ENCODE data around the gene OR2AG1.
"Not testable (repeated sequence)": the region's sequence is repeated elsewhere in the genome, so short reads cannot be mapped to it uniquely, and the experiment has no call there.

Gene OR2AG1

DNA sequence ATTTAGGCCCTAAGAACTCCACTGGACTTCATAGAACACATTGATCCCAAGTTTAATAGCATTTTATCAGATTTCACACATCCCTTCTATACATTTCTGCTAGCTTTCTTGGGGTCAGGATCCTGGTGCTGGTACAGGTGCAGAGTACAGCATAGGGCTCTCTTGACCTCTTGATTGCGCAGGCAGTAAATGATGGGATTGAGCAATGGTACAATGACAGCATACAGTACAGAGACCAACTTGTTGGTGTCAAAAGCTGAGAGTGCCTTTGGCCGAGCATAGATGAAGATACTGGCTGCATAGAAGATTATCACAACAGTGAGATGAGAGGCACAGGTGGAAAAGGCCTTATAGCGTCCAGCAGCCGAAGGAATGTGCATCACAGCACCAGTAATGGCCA, 11.8 kb downstream of the OR2AG1 start:
- no peak for DNase-seq

DNA sequence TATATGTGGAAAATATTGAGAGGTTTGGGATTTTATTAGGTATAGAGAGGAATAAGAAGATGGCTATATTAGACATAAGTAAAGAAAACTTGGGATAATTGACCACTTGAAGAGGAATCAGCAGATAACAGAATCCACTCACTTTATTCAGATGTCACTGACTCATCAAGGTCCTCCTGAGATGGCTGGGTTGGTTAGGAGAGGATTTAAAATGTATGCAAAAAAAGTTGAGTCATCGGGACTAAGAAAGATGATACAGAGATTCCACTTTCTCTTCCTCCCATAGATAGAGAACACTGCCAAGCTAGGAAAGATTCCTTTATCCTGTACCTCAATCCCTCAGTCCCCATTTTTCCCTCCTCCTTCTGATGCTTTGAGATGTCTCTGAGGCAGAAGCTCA, 16.6 kb downstream of the OR2AG1 start, which contains the start of gene OR6A2:
OR6A2 (minus strand) TSS at position 288 of the 400 bp plus-strand sequence. CDS start 3,981 bp downstream, outside the sequence.
- no peak for DNase-seq

DNA sequence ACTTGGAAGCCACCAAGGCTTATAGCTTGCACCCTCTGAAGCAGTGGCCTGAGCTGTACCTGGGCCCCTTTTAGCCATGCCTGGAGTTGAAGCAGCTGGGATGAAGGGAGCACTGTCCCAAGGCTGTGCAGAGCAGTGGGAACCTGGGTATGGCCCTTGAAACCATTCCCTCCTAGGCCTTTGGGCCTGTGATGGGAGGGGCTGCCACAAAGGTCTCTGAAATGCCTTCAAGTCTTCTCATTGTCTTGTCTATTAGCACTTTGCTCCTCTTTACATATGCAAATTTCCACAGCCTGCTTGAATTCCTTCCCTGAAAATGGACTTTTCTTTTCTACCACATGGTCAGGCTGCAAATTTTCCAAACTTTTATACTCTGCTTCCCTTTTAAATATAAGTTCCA, 18.3 kb downstream of the OR2AG1 start:
- not testable (repeated sequence) for DNase-seq

DNA sequence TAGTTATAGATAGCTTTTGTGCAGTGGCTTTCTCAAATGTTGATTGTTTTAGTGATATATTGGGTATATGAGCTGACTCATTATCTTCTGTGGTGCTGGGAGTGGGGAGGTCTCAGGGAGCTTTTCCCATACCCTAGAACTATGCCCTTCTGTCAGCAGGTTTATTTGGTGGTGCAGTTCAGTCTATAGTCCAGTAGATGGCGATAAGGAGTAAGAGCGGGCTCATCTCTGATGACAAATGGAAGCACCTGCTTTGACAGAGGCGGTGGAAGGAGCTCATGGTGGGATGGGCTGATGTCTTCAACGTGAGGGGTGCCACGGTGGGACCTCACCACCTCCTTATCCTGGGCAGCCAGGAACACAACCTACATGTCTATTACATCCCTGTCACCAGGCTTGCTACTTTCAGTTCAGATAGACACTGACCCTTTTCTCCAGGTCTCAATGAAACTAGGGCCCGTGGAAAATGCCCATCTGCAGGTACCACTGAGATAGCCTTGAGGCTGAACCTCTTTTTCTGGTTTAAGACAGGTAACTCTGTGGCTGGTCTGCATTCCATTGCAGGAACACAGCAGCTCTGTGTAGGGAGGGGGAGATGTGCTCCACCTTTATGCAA, 29.7 kb downstream of the OR2AG1 start:
- peak; percentile 31 to 32 for DNase-seq

DNA sequence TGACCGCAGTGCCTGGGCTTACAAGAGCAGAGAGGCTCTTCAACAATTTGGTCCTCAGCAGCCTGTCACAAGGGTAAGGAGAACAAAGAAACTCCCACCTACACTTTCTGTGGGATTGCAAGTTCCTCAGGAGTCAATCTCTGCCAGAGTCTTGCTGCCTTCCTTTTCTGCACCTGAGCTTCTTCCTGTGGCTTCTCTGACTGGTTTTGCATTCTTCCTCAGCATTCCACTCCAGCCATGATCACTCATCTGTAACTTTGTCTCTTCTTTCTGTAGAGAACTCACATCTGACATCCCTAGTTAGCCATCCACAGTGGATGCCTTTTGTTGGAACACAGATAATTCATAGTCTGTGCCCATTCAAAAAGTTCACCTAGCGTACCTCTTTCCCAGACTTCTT, 30.8 kb downstream of the OR2AG1 start:
- no peak for DNase-seq

DNA sequence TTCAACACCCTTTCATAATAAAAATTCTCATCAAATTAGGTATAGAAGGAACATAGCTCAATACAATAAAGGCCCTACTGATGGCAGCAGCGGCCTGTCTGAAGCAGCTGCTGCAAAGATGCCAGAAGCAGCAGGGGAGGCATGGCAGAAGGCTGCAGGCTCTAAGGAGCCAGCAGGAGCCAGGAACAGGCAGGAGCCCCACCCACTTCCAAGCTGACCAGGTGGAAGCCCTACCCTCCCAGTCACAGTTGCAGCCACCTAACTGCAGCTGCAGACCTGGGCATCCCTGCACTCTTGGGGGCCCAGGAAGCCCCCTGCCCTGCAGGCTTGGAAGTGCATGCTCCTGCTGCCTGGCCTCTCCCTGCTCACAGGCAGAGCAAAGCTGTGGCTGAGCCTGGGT, 34.9 kb downstream of the OR2AG1 start:
- no peak for DNase-seq

DNA sequence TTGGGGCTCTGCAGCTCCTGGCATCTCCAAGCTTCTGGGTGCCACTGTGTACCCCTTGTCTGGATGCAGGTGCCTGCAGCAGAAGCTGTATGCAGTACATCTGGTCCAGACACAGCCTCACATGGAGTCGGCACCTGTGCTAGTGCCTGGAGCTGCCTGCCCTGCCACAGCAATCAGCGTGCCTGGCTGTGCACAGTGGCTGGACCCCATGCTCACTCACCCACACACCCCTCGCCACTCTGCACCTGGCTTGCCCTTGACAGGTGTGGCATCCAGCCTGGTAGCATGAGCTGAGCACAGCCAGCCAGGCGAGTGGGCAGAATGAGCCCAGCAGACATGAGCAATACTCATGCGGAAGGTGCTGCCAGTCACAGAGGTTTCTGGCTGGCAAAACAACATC, 36.1 kb downstream of the OR2AG1 start:
- DNase-seq, result no peak

DNA sequence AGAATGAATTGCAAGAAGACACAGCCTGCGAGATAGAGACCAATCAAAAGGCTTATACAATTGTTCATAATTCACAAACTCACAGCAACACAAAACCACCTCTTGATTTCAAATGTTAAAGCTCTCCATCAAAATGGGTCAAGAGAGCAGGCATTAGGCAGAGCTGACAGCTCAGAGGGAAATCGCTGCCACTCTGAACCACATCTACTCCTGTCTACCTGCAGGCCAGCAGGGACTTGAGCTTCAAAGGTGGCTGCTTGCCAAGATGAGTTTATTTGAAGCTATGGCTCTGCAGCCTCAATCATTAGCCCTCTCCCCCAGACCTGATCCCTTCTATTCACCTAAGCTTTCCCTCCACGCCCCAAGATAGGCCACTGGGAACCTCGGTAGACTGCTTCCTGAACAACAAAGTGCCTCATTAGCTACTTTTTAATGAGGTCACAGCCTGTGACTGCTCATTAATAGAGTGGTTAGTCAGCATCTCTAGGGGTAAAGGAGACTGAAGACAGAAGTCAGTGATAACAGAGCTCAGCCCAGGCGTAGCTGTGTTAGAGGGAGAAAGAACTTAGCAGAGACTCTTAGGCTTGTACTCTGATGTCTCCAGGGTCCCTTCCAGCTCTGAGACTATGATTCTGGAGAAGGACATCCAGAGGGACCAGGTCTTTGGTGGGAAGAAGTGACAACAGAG, 41.5 kb downstream of the OR2AG1 start:
- no peak for DNase-seq

DNA sequence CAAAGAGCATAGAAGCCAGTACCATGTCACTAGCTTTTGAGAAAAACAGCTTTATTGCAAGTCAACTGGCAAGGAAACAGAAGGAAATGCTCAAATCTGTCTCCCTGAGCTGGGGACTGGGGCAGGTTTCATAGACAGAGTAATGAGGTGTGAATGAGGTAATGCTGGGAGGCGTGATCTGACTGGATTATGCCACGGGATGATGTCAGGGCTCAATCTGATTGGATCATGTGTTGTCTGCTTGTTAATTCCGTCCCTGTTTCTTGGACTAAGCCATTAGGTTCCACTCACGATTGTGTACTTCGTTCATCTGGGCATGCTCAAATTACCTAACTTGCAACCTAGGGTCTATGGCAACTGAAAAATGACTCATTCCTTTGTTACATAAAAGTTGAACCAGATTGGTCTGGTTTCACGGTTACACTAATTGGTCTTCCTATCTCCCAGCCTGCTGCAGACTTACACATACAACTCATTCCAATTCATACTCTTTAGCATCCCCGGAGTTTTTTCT, 42.5 kb downstream of the OR2AG1 start:
- DNase-seq, result no peak

DNA sequence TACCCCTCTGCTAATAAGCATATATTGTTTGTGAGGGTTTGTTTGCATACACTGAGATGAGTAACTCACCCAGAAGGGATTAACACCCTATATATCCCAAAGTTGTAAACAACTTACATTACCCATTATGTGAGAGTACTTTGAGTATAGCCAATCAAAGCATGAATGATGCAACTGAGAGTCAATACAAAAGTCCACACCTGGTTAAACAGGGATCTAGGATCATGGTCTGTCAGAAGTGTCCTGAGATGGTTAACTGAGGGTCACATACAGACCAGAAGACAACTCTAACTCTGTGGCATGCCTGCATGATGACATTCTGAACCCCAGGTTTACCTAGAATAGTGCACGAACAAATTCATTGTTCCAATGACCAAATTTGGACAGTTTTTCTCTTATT, 45.3 kb downstream of the OR2AG1 start:
- no peak for DNase-seq

DNA sequence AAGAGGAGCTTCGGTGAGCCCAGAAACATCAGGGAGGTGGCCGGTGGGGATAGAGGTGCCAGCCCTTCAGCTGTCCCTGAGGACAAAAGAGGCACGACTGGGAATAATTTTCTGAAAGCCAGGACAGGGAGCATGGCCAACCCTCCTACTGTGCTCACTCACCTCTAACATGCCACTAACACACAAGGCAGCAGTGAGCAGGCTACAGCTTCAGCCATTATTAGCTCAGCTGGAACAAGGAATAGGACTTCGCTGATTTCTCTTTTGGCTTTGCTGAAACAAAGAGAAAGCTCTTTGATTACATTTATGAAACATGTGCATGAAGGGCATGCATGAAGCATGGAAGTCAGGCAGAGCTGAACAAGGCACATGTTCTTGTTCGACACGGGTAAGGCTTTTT, 50.5 kb downstream of the OR2AG1 start:
- no peak for DNase-seq

DNA sequence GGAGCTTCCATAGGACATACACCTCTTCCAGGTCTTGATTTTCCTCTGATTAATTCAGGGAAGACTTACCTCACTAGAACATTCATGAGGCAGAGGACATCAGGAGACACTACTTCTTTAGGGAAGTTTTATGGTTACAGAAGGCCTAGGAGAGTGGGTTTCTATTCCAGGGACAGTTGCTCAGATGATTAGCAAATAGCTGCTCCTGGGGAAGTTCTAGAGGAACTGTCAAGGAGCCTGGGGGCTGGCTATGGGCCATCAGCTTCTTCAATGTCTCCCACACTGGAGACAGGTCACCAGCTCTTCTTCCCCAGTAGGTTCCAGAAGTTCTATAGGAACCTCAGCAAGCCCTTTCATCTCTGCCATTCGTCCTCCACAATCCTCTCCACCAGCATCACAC, 51.2 kb downstream of the OR2AG1 start:
- no peak for DNase-seq
